Measurements from ENCODE around the gene FAM174C.
A peak's percentile ranks its signal among the peaks of the same experiment; 100 is the strongest.

FAM174C gene

DNA sequence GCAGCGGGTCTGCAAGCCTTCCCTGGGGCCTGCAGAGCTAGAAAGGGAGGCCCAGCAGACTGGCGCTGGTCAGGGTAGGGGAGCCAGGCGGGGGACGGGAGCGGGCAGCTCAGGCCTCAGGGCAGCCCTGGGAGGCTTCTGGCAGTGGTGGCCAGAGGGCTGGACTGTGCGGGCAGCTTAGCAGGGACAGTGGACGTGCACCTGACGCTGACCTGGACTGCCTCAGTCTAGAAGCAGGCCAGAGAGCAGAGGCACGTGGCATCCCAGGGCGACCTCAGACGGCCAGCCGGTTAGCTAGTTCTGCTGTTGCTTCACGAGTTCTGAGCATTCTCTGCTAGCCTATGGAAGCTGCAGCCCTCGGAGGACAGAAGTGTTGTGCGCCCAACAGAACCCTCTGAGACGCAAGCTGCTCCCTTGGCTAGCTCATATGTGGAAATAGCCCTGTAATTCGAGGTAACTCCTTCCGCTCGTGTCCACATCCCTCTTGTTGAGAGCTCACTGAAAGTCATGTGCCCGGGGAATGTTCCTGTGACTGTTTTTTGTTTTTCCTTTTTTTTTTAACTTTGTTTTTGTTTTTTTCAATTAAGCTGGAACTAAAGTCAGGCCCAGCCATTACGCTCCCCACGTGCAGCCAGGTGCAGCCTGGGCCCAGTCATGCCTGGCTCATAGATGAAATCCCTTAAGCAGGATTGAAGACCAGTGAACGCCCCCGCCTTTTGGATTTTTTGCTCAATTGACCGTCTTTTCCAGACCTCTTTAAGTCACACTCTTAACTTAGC, 1.9 kb upstream of the FAM174C start:
- no peak for DNase-seq (ENCODE audit: low read depth)

GRCh38 chr19:1274081-1274851, 1.1 kb upstream of the FAM174C start:
- no peak for DNase-seq (ENCODE audit: low read depth)

GRCh38 chr19:1274852-1275259, 474 bp upstream of the FAM174C start:
- no peak for DNase-seq (ENCODE audit: low read depth)

DNA sequence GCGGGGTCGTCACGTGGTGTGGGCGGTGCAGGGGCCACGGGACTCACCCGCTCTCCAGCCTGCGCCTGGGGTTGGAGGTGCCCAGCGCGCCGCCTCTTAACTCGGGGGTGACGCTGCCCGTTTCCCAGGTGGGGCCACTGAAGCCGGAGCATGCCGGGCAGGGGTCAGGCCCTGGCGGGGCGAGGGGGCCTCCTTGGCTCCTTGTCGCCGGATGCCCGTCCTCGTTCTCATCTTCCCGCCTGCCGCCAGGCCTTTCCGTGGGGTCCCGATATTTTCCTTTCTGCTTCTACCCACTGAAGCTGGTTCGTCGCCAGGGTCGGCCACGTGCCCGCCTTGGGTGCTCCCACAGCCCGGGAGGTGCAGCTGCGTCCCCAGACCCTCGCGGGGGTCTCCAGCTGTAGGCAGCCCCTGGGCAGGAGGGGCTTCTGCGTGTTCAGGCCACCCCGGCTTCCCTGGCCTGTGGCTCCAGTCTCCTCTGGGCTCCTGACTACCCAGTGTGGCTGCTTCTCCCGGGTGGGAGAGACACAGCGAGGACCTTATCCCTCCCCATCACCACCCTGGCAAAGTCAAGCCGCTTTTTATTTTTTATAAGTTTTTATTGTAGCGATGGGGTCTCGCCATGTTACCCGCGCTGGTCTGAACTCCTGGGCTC, 772 bp downstream of the FAM174C start:
- DNase-seq (ENCODE audit: low read depth) = no peak

- no peak for DNase-seq (ENCODE audit: low read depth)
Measured at GRCh38 chr19:1276628-1277022, 1.3 kb downstream of the FAM174C start.

- DNase-seq (ENCODE audit: low read depth) = no peak
Measured at GRCh38 chr19:1277061-1277460, 1.7 kb downstream of the FAM174C start.

- no peak for DNase-seq (ENCODE audit: low read depth)
Measured at GRCh38 chr19:1278074-1278473, 2.7 kb downstream of the FAM174C start.

- no peak for DNase-seq (ENCODE audit: low read depth)
Measured at GRCh38 chr19:1278713-1279660, 3.7 kb downstream of the FAM174C start.

GRCh38 chr19:1279782-1280341, 4.5 kb downstream of the FAM174C start:
- peak; percentile 71 for DNase-seq (ENCODE audit: low read depth)

DNA sequence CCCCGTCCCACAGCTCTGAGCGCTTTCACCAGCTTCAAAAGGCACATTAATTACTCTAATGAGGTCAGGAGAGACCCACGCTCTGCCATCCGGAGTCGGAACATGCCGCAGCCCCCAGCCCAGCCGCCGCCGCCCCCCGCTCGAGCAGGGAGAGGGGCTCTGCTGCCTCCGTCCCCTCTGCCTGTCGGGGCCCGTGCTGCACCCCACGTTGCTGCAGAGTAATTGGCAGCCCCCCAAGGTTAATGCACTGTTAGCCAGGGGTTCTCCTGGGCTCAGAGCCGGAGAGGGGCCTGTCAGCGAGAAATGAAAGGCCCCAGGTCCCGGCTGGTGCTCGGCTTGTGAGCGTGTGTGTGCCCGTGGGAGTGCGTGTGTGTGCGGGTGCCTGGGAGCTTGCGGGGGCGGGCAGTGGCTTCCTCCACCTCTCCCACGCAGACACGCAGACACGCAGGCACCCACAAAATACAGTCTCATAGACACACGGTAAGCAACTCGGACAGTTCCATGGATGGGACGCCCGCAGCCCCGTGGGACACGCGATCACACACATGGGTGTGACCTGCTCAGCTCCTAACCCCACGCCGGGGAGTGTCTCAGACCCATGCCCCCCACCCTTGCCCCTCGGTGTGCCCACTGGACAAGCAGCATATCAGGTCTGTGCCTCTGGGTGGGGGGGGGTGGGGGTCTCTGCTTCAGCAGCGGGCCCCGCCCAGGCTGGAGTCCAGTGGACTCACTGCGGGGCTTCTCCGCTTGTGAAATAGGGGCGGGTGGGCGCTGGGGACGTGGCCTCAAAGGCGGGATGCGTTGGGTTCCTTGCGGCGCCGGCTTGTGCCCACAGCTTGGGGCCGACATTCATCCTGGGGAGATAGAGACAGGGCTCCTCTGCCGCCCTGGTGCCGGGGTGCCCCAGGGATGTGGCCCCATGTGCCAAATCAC, 5.6 kb downstream of the FAM174C start:
- DNase-seq (ENCODE audit: low read depth) = no peak

GRCh38 chr19:1281569-1282287, 6.4 kb downstream of the FAM174C start:
- no peak for DNase-seq (ENCODE audit: low read depth)

DNA sequence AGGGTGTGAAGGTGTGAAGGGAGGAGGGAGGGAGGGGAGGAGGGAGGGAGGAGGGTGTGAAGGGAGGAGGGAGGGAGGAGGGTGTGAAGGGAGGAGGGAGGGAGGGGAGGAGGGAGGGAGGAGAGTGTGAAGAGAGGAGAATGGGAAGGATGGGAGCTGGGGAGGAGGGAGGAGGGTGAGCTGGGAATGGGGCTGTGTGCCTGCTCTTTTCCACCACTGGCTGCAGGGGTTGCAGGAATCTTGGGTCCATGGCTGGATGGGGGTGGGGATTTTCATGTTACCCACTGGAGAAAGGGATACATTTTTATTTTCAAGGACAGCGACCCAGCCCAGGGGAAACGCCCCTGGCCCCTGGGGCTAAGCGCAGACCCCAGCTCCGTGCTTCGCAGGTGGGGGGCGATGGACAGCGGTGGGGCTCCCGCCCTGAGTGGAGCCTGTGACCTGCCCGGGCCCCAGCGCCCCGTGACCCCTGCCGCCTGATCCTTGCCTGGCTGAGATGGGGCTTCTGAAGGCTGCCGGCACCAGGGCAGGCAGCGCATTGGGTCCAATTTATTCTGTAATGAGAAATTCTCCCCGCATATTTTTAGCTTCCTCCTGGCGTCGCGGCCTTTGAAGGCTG, 7.4 kb downstream of the FAM174C start:
- DNase-seq (ENCODE audit: low read depth) = no peak

DNA sequence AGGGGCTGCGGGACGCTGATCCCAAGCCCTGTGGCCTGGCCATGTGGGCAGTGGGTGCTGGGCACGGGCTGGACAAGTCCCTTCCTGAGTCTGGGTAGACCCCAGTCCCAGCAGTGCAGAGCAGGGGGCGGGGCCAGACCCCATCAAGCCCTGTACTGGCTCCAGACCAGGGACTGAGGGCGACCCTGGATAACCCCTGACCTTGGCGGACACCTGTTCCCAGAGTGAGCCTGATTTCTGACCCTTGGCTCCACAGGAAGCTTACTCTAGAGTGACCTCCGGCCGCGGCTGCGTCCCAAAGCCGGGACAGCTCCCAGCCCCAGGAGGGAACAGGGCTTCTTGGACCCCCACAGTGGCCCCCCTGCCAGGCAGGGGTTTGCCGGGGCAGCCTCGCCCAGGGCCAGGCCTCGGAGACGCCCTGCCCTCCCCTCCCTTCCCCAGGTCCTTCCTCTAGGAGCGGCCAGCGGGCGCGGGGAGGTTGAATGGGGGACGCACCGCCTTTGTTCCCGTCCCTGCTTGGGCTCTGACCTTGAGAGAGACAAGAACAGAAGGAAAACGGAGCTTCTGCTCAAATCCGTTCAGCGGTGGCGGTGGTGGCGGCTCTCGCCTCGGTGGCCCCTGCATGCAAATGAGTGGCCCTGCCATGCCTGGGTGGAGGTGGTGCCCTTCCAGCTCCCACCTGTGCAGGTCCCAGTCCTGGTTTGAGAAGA, 8.0 kb downstream of the FAM174C start:
- DNase-seq (ENCODE audit: low read depth) = no peak

DNA sequence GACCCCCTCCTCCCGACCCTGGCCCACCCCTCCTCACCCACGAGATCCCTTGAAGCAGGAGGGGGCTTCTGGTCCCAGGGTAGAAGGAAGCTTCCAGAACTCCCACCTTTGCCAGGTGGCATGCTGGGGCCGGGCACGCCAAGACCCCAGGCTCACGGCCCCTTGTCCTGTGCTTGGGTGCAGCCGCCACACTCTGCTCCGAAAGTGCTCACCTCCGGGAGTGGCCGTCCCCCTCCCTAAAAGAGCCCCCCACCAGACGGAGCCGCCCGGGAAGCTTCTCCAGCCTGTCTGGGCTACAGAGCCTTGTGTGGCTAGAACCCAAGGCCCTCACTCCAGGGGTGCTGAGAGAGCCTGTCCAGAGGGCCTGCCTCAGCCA, 8.6 kb downstream of the FAM174C start:
- no peak for DNase-seq (ENCODE audit: low read depth)

DNA sequence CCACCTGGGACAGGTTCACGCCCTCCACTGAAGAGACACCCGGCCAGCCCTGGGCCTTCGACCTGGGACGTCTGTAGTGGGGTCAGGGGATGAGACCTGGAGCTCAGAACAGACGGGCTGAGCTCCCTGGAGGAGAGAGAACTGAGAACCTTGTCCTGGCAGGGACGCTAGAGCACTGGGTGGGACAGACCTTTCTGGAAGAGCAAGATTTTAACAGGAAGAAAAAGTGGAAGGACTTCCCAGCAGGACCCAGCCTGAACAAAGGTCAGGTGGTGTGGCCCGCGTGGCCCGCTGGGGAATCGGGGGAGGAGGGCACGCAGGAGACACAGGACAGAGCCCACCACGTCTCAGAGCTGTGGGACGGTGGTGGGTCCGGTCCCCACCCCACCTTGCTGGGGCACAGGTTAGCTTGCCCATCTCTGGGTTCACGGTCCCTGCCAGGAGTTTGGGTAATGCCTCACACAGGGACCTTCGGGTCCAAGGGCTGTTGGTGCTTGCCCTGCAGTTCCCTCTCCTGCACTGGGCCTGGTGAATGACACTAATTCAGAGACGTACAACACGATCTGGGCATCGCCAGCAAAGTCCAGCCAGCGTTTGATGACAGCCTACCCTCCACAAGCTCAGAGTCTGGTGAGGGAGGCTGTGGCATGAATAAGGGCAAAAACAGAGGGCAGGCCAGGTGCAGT, 9.1 kb downstream of the FAM174C start:
- DNase-seq (ENCODE audit: low read depth) = no peak

DNA sequence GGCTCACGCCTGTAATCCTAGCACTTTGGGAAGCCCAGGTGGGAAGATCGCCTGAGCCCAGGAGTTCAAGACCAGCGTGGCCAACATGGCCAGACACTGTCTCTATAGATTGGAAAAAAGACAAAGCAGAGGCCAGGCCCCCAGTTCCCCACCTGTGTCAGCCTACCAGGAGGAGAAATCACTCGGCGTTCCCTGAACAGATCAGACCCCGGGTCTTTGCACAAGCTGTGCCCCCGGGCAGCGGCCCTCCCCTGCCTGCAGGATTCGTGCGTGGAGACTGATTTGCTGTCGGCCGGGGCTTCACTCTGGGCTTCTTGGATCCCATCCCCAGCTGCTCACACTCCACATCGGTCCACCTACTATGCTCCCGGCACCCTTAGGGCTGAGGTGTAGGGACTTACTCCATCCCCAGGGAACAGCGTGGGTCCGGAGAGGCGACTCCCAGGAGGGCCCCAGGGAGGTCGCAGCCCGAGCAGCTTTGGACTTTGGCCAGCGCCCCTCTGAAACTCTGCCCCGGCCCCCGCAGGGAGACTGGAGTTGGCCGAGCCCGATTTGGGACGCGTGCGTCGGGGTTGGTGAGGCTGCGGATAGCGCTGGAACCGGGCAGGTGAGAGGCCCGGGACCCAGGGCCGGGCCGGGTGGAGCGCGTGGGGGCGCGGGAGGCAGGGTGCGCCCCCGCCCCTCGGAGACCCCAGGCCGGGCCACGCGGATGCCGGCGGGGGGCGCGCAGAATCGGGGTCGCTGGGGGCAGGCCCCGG, 9.8 kb downstream of the FAM174C start:
- DNase-seq (ENCODE audit: low read depth) = no peak

- DNase-seq (ENCODE audit: low read depth) = no peak
Measured at GRCh38 chr19:1285737-1286360, 10.5 kb downstream of the FAM174C start, which contains the start of gene EFNA2. Gene EFNA2 (plus strand): TSS chr19:1285873. CDS start chr19:1286169, 296 bp downstream.

Data from fibroblast of gingiva (primary cell).